Lung (tissue), 12 donors: Measurements from ENCODE around the gene ARHGAP8. TPM values are rescaled to one million over a fixed set of nuclear protein-coding genes. Genes with fewer than 3 reads are reported as not detected.
A peak's percentile ranks its signal among the peaks of the same experiment; 100 is the strongest.

ENCODE experiments used
- ATAC-seq: fragments of 200-7000 bp; cut with Tn5 transposase; one replicate; pipeline ENCODE4 v1.9.1; 2020; ENCODE audit warnings: moderate number of reproducible peaks; ENCODE audit not compliant: insufficient read depth, low FRiP score
- DNase-seq, 3 donors: peaks; one replicate each; pipeline ENCODE4 v3.0.0-alpha.2; 2013 to 2017
- H3K27ac ChIP-seq, 2 donors: one replicate each; pipeline ENCODE4 v1.5.1; 2013; ENCODE audit warnings: mild to moderate bottlenecking in 2 of 2, moderate library complexity in 2 of 2, control low read depth in 1 of 2, inconsistent platforms in 1 of 2, low read depth in 1 of 2, low read length in 1 of 2
- H3K27me3 ChIP-seq, 3 donors: one replicate each; pipeline ENCODE4 v1.5.1; 2013; ENCODE audit warnings: low read length in 2 of 3; ENCODE audit not compliant: control insufficient read depth in 3 of 3, insufficient read depth in 3 of 3
- H3K36me3 ChIP-seq, 4 donors: one replicate each; pipeline ENCODE4 v1.5.1; 2013; ENCODE audit warnings: low read length in 4 of 4, mild to moderate bottlenecking in 1 of 4, moderate library complexity in 1 of 4; ENCODE audit not compliant: control insufficient read depth in 4 of 4, insufficient read depth in 4 of 4
- H3K4me1 ChIP-seq, 5 donors: one replicate each; pipeline ENCODE4 v1.5.1; 2013; ENCODE audit warnings: low read length in 5 of 5, mild to moderate bottlenecking in 2 of 5, moderate library complexity in 1 of 5; ENCODE audit not compliant: control insufficient read depth in 5 of 5, insufficient read depth in 5 of 5
- H3K4me3 ChIP-seq: one replicate; pipeline ENCODE4 v1.5.1; 2013; ENCODE audit warnings: mild to moderate bottlenecking, control low read depth, moderate library complexity
- H3K9ac ChIP-seq, 2 donors: one replicate each; pipeline ENCODE4 v1.5.1; 2013; ENCODE audit warnings: low read length in 2 of 2, control low read depth in 1 of 2; ENCODE audit not compliant: insufficient read depth in 1 of 2
- H3K9me3 ChIP-seq, 4 donors: one replicate each; pipeline ENCODE4 v1.5.1; 2013; ENCODE audit warnings: low read length in 3 of 4, mild to moderate bottlenecking in 1 of 4, moderate library complexity in 1 of 4; ENCODE audit not compliant: control insufficient read depth in 4 of 4, insufficient read depth in 3 of 4
- WGBS, 2 donors: extraction: QIAGEN DNeasy Blood & Tissue Kit; methylation state at CpG; one replicate each; pipeline ENCODE4 v1.1.7; 2013; 5-methylcytosine and 5-hydroxymethylcytosine counted together
- polyA plus RNA-seq, 2 donors: library from polyadenylated mRNA; stranded (reverse); fragments of 200-250 nt; gene quantifications; one replicate each; pipeline ENCODE4 v1.2.1, GENCODE V29; 2013
- total RNA-seq, 2 donors: library from RNA; depleted of rRNA in 1 of 2; stranded (reverse); fragments of >200 nt in 1 of 2; gene quantifications; one replicate each; pipeline ENCODE4 v1.2.1, GENCODE V29; 2014 to 2021
- TF ChIP-seq, protein P1 (sequence below): IDR thresholded peaks from 2 replicates; pipeline ENCODE4 v1.5.1; 2012; ENCODE audit warnings: mild to moderate bottlenecking; ENCODE audit errors: control extremely low read depth, extremely low read depth
- donor health status: control.
- donor health status: control.
- donor health status: Bipolar disorder and iron deficiency.
- donor health status: healthy.
- donor health status: DM: yes; HTN: yes; CAD: no.

ARHGAP8 gene
- total and polyA plus RNA-seq, 4 donors = 6.8 to 21.6 (median 16.5) TPM

DNA sequence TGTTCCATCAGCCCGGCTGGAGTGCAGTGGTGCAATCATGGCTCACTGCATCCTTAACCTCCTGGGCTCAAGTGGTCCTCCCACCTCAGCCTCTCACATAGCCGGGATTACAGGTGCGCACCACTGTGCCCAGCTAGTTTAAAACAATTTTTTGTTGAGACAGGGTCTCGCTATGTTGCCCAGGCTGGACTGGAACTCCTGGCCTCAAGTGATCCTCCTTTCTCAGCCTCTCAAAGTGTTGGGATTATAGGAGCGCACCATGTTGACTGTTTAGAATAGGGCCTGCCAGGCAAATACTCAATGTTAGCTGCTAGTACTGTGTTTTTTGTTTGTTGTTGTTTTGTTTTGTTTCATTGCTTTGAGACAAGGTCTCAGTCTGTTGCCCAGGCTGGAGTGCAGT, 66.4 kb downstream of the ARHGAP8 start:
- ATAC-seq (no peak), DNase-seq (no peak)
- no peaks in the 10 kb centered on the region for H3K9me3 ChIP-seq
- H3K4me1 ChIP-seq = peaks cover 0 to 14% (median 0%) of the 10 kb centered on the region in 5 donors
- no peak overlapping the region for H3K27ac ChIP-seq
- TF ChIP-seq, protein P1, sequence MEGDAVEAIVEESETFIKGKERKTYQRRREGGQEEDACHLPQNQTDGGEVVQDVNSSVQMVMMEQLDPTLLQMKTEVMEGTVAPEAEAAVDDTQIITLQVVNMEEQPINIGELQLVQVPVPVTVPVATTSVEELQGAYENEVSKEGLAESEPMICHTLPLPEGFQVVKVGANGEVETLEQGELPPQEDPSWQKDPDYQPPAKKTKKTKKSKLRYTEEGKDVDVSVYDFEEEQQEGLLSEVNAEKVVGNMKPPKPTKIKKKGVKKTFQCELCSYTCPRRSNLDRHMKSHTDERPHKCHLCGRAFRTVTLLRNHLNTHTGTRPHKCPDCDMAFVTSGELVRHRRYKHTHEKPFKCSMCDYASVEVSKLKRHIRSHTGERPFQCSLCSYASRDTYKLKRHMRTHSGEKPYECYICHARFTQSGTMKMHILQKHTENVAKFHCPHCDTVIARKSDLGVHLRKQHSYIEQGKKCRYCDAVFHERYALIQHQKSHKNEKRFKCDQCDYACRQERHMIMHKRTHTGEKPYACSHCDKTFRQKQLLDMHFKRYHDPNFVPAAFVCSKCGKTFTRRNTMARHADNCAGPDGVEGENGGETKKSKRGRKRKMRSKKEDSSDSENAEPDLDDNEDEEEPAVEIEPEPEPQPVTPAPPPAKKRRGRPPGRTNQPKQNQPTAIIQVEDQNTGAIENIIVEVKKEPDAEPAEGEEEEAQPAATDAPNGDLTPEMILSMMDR = no peak
- no peak overlapping the region for H3K9ac ChIP-seq
- WGBS, 2 donors = 91 to 92% methylated on average over 5 of the region's 5 CpGs
- H3K4me3 ChIP-seq = no peak overlapping the region
- no peaks in the 10 kb centered on the region for H3K36me3 ChIP-seq
- H3K27me3 ChIP-seq = no peaks in the 10 kb centered on the region

DNA sequence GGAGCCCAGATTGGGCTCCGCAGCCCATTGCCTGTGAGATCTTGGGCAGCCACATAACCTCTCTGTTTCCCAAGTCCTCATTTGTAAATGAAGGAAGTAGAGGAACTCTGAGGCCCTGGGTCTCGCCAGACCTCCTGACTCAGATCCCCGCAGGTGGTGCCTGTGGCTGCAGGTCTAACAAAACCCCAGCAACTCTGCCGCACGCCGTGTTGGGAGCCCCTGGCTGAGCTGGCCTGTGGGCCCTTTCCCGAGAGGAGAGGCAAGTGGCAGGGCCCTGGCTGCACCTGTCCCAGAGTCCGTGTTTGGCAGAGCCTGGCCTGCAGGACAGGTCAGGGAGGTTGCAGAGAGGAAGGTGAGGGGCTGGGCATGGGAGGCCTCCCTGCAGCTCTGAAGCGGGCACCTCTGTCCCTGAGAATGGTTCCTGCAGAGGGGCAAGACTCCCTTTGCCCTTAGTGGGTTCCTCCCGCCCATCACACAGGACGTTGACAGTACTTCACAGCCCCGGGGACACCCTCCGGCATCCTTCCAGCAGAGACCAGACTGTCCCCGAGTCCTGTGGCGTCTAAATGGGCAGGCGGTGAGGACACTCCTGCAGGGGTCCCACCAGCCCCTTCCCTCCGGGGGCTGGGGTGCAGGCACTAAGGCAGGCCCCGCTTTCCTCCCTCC, 67.7 kb downstream of the ARHGAP8 start:
- no peak for ATAC-seq

DNA sequence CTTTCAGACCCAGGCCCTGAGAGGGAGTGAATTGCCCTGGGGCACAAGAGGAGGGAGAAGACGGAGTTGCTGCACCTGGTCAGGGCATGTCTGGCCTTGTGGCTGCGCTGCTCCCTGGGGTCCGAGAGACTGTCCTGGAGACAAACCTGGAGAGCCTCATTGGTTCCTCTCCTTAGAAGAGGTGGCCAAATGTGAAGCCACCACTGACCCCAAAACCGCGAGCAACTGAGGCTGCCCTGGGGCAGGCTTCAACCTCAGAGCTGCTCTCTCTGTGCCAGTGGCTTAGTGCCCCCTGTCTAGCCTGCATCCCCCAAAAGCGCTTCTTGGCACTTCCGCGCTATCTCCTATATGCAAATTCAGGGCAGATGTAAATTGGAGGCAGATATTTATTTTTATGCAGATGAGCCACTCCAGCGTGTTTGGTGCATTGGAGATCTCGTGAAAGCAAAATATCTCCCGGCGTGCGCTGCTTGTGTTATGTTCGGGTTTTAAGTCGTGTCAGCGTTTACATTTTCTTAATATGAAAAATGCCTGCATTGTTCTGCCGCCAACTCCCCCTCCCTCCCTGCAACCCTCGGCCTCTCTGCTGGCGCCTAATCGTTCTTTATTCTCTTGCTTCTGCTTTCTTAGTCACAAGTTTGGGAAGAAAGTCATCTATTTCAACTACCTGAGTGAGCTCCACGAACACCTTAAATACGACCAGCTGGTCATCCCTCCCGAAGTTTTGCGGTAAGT, 69.5 kb downstream of the ARHGAP8 start:
- no peaks in the 10 kb centered on the region for H3K36me3 ChIP-seq
- H3K4me3 ChIP-seq = no peak overlapping the region
- H3K4me1 ChIP-seq = peaks cover 0 to 14% (median 0%) of the 10 kb centered on the region in 5 donors
- H3K27ac ChIP-seq = no peak overlapping the region
- no peaks in the 10 kb centered on the region for H3K9me3 ChIP-seq
- DNase-seq (peak; percentile 53 to 78 (median 74)), ATAC-seq (no peak)
- no peaks in the 10 kb centered on the region for H3K27me3 ChIP-seq
- TF ChIP-seq, protein P1 = no peak
- 78% methylated on average over 24 of the region's 24 CpGs for WGBS, 2 donors
- no peak overlapping the region for H3K9ac ChIP-seq

More for the DNA sequence above, 67.7 kb downstream of the ARHGAP8 start:
- Histone ChIP-seq H3K4me1 (peaks cover 0 to 14% (median 0%) of the 10 kb centered on the region in 5 donors), H3K9ac (no peak overlapping the region), H3K4me3 (no peak overlapping the region), H3K9me3 (no peaks in the 10 kb centered on the region), H3K27ac (no peak overlapping the region), H3K36me3 (no peaks in the 10 kb centered on the region), H3K27me3 (no peaks in the 10 kb centered on the region)
- TF ChIP-seq, protein P1 = no peak
- DNase-seq = no peak
- 79 to 80% methylated on average over 18 of the region's 18 CpGs for WGBS, 2 donors
